Measurements from ENCODE around the gene PTPRN2. TPM values are rescaled to one million over a fixed set of nuclear protein-coding genes. Genes with fewer than 3 reads are reported as not detected.

The PTPRN2 gene
- total RNA-seq, 1 experiment from 2014 or later, result 1.1 TPM

DNA sequence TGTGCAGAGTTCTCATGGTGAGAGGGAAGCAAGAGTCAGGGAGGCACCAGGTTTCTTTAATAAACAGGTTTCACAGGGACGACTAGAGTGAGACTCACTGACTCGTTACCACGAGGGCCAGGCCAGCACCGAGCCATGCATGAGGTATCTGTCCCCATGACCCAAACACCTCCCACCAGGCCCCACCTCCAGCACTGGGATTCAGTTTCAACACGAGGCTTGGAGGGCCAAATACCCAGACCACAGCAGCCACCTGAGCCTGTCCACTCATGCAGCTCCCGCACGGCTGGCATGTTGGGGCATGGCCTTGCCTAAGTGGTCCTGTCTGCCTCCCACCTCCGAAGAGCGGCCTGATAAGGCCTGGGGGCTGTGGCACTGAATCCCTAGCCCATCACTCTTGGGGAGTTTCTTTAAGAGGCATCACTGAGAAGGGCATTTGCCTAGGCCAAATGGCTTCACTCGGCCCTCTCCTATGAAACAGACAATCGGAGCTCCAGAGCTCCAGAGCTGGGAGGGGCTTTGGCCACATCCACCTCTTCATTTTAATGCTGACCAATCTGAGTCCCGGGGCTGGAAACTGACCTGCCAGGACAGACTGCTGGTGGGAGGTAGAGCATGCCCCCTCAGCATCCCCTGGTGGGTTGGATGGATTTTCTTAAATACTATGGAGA is 1093.0 kb downstream of the PTPRN2 start:
- POLR2A ChIA-PET, result no interaction called here
- intact Hi-C loops (cut with micrococcal nuclease; ENCODE audit: unreplicated experiment), result no loop called here
- no peak overlapping the region for H3K27ac ChIP-seq (ENCODE audit: low read length)

DNA sequence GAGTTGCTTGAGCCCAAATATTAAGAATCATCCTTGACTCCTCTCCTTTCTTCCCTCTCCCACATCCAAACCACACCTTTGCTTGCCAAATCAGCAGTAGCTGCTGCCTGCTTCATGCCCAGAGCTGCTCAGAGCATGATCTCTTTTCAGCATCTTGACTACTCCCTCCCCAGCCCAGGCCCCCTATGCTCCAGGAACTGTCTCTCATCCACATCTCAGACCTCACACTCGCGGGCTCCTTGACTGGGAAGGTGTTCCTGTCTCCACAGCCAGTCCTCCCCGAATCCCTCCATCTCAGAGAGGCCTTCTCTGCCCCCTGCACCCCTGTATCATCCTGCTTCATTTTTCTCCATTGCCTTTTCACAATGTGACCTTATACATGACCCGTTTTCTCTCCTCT is 1093.8 kb downstream of the PTPRN2 start:
- in situ Hi-C loops (cut with HindIII; ENCODE audit: low pct_unique_long_range_greater_than_20kb, low sequenced_read_pairs), result loop anchor here (5.0 kb wide), 1 partner anchor 59 kb away; no protein-coding TSS in a partner anchor
- ATAC-seq (no peak), DNase-seq (ENCODE audit: low read depth, low spot score) (no peak)
- CTCF ChIA-PET, result no interaction called here
- intact Hi-C loops (cut with micrococcal nuclease; ENCODE audit: unreplicated experiment), result no loop called here
- no TSS peak for BruUV-seq (replicated peaks)
- Histone ChIP-seq H3K4me1 (ENCODE audit: control insufficient read depth, insufficient read depth, low read length) (no peaks in the 10 kb centered on the region), H3K4me3 (ENCODE audit: low read depth in 2 of 2, low read length in 2 of 2) (no peak overlapping the region), H3K9me3 (ENCODE audit: control insufficient read depth, insufficient read depth, low read depth, low read length) (no peaks in the 10 kb centered on the region), H3K27me3 (ENCODE audit: control insufficient read depth, insufficient read depth, low read length) (peaks cover 5% of the 10 kb centered on the region; the same call in 1 of the 2 replicates), H3K36me3 (ENCODE audit: control insufficient read depth, insufficient read depth, low read length) (no peaks in the 10 kb centered on the region), H3K27ac (ENCODE audit: low read length) (no peak overlapping the region)
- TF ChIP-seq, protein P1, sequence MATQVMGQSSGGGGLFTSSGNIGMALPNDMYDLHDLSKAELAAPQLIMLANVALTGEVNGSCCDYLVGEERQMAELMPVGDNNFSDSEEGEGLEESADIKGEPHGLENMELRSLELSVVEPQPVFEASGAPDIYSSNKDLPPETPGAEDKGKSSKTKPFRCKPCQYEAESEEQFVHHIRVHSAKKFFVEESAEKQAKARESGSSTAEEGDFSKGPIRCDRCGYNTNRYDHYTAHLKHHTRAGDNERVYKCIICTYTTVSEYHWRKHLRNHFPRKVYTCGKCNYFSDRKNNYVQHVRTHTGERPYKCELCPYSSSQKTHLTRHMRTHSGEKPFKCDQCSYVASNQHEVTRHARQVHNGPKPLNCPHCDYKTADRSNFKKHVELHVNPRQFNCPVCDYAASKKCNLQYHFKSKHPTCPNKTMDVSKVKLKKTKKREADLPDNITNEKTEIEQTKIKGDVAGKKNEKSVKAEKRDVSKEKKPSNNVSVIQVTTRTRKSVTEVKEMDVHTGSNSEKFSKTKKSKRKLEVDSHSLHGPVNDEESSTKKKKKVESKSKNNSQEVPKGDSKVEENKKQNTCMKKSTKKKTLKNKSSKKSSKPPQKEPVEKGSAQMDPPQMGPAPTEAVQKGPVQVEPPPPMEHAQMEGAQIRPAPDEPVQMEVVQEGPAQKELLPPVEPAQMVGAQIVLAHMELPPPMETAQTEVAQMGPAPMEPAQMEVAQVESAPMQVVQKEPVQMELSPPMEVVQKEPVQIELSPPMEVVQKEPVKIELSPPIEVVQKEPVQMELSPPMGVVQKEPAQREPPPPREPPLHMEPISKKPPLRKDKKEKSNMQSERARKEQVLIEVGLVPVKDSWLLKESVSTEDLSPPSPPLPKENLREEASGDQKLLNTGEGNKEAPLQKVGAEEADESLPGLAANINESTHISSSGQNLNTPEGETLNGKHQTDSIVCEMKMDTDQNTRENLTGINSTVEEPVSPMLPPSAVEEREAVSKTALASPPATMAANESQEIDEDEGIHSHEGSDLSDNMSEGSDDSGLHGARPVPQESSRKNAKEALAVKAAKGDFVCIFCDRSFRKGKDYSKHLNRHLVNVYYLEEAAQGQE (IDR thresholded peaks at IDR 0.05; ENCODE audit: insufficient read depth in 1 of 2, low read depth in 2 of 2, low read length in 1 of 2), result no peak
- TF ChIP-seq SIN3A (IDR thresholded peaks at IDR 0.05; ENCODE audit: borderline replicate concordance, insufficient read depth, low read depth, low read length), result no peak
- no peak for TF ChIP-seq TCF7L2 (IDR thresholded peaks at IDR 0.05; ENCODE audit: low read depth, low read length)
- TF ChIP-seq, protein P2, sequence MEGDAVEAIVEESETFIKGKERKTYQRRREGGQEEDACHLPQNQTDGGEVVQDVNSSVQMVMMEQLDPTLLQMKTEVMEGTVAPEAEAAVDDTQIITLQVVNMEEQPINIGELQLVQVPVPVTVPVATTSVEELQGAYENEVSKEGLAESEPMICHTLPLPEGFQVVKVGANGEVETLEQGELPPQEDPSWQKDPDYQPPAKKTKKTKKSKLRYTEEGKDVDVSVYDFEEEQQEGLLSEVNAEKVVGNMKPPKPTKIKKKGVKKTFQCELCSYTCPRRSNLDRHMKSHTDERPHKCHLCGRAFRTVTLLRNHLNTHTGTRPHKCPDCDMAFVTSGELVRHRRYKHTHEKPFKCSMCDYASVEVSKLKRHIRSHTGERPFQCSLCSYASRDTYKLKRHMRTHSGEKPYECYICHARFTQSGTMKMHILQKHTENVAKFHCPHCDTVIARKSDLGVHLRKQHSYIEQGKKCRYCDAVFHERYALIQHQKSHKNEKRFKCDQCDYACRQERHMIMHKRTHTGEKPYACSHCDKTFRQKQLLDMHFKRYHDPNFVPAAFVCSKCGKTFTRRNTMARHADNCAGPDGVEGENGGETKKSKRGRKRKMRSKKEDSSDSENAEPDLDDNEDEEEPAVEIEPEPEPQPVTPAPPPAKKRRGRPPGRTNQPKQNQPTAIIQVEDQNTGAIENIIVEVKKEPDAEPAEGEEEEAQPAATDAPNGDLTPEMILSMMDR (IDR thresholded peaks at IDR 0.05), result no peak
- TF ChIP-seq POLR2AphosphoS5 (IDR thresholded peaks at IDR 0.05; ENCODE audit: low read depth, low read length), result no peak
- POLR2A ChIA-PET, result no interaction called here

More for the DNA sequence above, 1093.0 kb downstream of the PTPRN2 start:
- no TSS peak for BruUV-seq (replicated peaks)
- no peaks in the 10 kb centered on the region for H3K4me1 ChIP-seq (ENCODE audit: control insufficient read depth, insufficient read depth, low read length)
- ATAC-seq, result no peak
- TF ChIP-seq, protein P1 (IDR thresholded peaks at IDR 0.05; ENCODE audit: insufficient read depth in 1 of 2, low read depth in 2 of 2, low read length in 1 of 2), result no peak
- TF ChIP-seq SIN3A (IDR thresholded peaks at IDR 0.05; ENCODE audit: borderline replicate concordance, insufficient read depth, low read depth, low read length), result no peak
- TF ChIP-seq POLR2AphosphoS5 (IDR thresholded peaks at IDR 0.05; ENCODE audit: low read depth, low read length), result no peak
- TF ChIP-seq TCF7L2 (IDR thresholded peaks at IDR 0.05; ENCODE audit: low read depth, low read length), result no peak
- TF ChIP-seq, protein P2 (IDR thresholded peaks at IDR 0.05), result no peak
- H3K4me3 ChIP-seq (ENCODE audit: low read depth in 2 of 2, low read length in 2 of 2), result no peak overlapping the region
- in situ Hi-C loops (cut with HindIII; ENCODE audit: low pct_unique_long_range_greater_than_20kb, low sequenced_read_pairs), result loop anchor here (5.0 kb wide), 1 partner anchor 58 kb away; no protein-coding TSS in a partner anchor
- no peaks in the 10 kb centered on the region for H3K9me3 ChIP-seq (ENCODE audit: control insufficient read depth, insufficient read depth, low read depth, low read length)
- H3K36me3 ChIP-seq (ENCODE audit: control insufficient read depth, insufficient read depth, low read length), result no peaks in the 10 kb centered on the region
- no peak for DNase-seq (ENCODE audit: low read depth, low spot score)
- CTCF ChIA-PET, result no interaction called here
- peaks cover 5% of the 10 kb centered on the region; the same call in 1 of the 2 replicates for H3K27me3 ChIP-seq (ENCODE audit: control insufficient read depth, insufficient read depth, low read length)
